Activated B cell treated with CpG ODN at 0.5 μM for 24 hours (primary cell): ENCODE results near the gene DMRT1. TPM values are rescaled to one million over a fixed set of nuclear protein-coding genes. Genes with fewer than 3 reads are reported as not detected.

Experiments used
- ATAC-seq: fragments of 200-7000 bp; cut with Tn5 transposase; one replicate; pipeline ENCODE4 v1.10.0; 2021; ENCODE audit warnings: low read depth, mild to moderate bottlenecking, moderate library complexity
- CTCF ChIA-PET: fragments of 350-600 bp; sonication (Branson Sonifier 250); formaldehyde crosslinking; loops from one replicate; lab custom pipeline; 2021; ENCODE audit warnings: antibody characterized with exemption; lab: Charles Lee
- POLR2A ChIA-PET: fragments of 350-600 bp; sonication (Branson Sonifier 250); formaldehyde crosslinking; loops from one replicate; lab custom pipeline; 2021; ENCODE audit warnings: antibody characterized with exemption; lab: Charles Lee
- DNase-seq: peaks from one replicate; pipeline ENCODE4 v3.0.0; 2022
- H3K27ac Mint-ChIP-seq: one replicate; pipeline ENCODE4 v1.8.0; 2020; ENCODE audit warnings: mixed read lengths
- H3K27me3 Mint-ChIP-seq: one replicate; pipeline ENCODE4 v1.8.0; 2021; ENCODE audit warnings: mixed read lengths
- H3K36me3 Mint-ChIP-seq: one replicate; pipeline ENCODE4 v1.8.0; 2021; ENCODE audit warnings: low read depth, mixed read lengths
- H3K4me1 Mint-ChIP-seq: one replicate; pipeline ENCODE4 v1.8.0; 2021; ENCODE audit warnings: mixed read lengths
- H3K4me3 Mint-ChIP-seq: one replicate; pipeline ENCODE4 v1.8.0; 2020; ENCODE audit warnings: mild to moderate bottlenecking, mixed read lengths
- H3K9me3 Mint-ChIP-seq: one replicate; pipeline ENCODE4 v1.8.0; 2020; ENCODE audit warnings: mixed read lengths
- intact Hi-C: fragments of 100-400 bp; cut with micrococcal nuclease; formaldehyde crosslinking; loops from one replicate; pipeline ENCODE4 v1.15.1; 2024
- total RNA-seq: library from RNA; stranded (reverse); gene quantifications from 2 replicates; pipeline ENCODE4 v1.2.3, GENCODE V29; 2022
- TF ChIP-seq, protein P1 (sequence below): fragments of 200-600 bp; IDR thresholded peaks from one replicate; pipeline ENCODE4 v1.8.0; 2022; ENCODE audit warnings: antibody characterized with exemption, mild to moderate bottlenecking

DMRT1 gene
- total RNA-seq, 1 donor from 2014 or later = not detected

- ChIA-PET CTCF (no interaction called here), POLR2A (no interaction called here)
- H3K27me3 Mint-ChIP-seq = peaks cover 4% of the 10 kb centered on the region
- intact Hi-C loops = no loop called here
- no peaks in the 10 kb centered on the region for H3K9me3 Mint-ChIP-seq
- H3K4me3 Mint-ChIP-seq = no peak overlapping the region
- no peak overlapping the region for H3K27ac Mint-ChIP-seq
- no peak for DNase-seq
- no peaks in the 10 kb centered on the region for H3K4me1 Mint-ChIP-seq
- no peaks in the 10 kb centered on the region for H3K36me3 Mint-ChIP-seq
- no peak for ATAC-seq
- TF ChIP-seq, protein P1, sequence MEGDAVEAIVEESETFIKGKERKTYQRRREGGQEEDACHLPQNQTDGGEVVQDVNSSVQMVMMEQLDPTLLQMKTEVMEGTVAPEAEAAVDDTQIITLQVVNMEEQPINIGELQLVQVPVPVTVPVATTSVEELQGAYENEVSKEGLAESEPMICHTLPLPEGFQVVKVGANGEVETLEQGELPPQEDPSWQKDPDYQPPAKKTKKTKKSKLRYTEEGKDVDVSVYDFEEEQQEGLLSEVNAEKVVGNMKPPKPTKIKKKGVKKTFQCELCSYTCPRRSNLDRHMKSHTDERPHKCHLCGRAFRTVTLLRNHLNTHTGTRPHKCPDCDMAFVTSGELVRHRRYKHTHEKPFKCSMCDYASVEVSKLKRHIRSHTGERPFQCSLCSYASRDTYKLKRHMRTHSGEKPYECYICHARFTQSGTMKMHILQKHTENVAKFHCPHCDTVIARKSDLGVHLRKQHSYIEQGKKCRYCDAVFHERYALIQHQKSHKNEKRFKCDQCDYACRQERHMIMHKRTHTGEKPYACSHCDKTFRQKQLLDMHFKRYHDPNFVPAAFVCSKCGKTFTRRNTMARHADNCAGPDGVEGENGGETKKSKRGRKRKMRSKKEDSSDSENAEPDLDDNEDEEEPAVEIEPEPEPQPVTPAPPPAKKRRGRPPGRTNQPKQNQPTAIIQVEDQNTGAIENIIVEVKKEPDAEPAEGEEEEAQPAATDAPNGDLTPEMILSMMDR = no peak
These were observed 30.4 kb upstream of the DMRT1 start for GRCh38 chr9:811106-811531.

DNA sequence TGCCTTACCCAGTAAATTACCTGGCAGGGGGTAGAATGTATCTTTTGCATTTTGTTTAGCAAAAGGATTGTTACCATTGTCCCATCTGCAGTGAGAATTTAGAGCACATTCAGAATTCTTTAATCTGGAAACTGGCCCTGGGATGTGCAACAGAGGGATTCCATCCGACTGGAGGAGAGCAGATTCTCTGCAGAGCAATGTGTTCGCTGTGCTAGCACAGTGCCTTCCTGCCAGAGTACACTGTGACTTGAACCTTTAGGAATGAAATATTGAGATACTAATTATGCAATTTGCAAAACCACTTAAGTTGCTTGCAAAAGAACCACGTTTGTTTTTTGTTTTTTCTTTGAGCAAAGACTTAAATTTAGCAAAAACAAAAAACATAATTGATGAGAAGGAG, 22.5 kb upstream of the DMRT1 start:
- TF ChIP-seq, protein P1 = no peak
- DNase-seq (no peak), ATAC-seq (no peak)
- Mint-ChIP-seq H3K9me3 (no peaks in the 10 kb centered on the region), H3K4me1 (no peaks in the 10 kb centered on the region), H3K27ac (no peak overlapping the region), H3K27me3 (peaks cover 8% of the 10 kb centered on the region), H3K4me3 (no peak overlapping the region), H3K36me3 (no peaks in the 10 kb centered on the region)
- POLR2A ChIA-PET = no interaction called here
- CTCF ChIA-PET = no interaction called here
- intact Hi-C loops = no loop called here

DNA sequence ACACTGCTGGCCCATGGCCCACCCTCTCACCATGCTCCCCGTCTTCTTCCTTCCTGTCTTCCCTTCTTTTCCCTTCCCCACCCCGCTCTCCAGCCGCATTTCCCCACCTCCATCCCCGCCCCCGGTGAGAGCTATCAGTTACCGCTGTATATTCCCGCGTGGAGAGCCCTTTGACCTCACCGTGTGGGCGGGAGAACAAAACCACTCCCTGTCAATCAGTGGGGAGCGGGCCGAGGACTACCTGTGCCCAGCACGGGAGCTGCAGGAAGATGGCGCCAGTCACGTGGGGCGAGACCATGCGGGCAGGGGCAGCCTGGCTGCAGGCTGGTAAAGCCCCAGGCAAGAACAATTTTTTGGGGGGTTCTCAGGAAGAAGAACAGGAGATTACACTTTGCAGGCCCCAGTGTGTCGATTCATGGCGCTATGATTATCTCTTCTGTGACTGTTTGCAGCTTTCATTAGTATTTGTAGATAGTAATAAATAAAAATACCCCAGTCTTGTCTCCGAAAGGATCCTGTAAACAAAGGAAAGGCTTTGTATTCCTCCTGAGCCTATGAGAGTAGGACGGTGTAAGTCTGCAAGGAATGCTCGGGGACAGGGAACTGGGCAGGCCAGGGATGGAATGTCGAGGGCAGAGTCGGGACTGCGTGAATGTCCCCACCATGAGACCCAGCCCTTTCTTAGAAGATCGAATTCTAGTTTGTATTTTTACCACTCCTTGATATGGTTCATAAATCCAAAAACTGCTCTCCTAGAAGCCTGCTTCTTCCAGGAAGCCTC, 14.8 kb upstream of the DMRT1 start:
- Mint-ChIP-seq H3K27me3 (peaks cover 7% of the 10 kb centered on the region), H3K4me1 (no peaks in the 10 kb centered on the region), H3K36me3 (no peaks in the 10 kb centered on the region), H3K27ac (no peak overlapping the region), H3K4me3 (no peak overlapping the region), H3K9me3 (no peaks in the 10 kb centered on the region)
- ChIA-PET CTCF (no interaction called here), POLR2A (no interaction called here)
- TF ChIP-seq, protein P1 = no peak
- ATAC-seq = no peak
- intact Hi-C loops = no loop called here
- no peak for DNase-seq

DNA sequence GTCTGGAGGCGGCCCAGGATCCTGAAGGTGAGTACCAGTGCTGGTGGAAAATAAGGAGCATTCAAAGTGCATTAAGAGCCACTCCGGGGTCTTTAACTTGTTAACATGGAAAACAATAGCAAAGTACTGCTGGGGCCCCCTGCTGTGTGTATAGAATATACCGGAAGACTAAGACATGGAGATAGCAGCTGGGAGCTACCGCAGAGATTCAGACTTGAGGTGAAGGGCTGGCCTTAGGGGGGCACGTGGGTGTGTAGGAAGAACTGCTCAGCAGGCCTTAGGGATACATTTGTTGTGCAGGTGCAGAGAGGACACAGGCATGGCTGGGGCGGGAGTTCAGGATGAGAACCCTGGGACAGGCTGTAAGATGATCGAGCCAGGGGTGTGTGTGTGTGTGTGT, 1.2 kb upstream of the DMRT1 start:
- H3K27me3 Mint-ChIP-seq = peaks cover 42% of the 10 kb centered on the region
- no peaks in the 10 kb centered on the region for H3K36me3 Mint-ChIP-seq
- no peak for DNase-seq
- ChIA-PET CTCF (no interaction called here), POLR2A (no interaction called here)
- intact Hi-C loops = loop anchor here (5.0 kb wide), 2 partner anchors 127 to 207 kb away; no protein-coding TSS in a partner anchor
- TF ChIP-seq, protein P1 = no peak
- no peak for ATAC-seq
- H3K4me3 Mint-ChIP-seq = no peak overlapping the region
- no peak overlapping the region for H3K27ac Mint-ChIP-seq
- no peaks in the 10 kb centered on the region for H3K9me3 Mint-ChIP-seq
- no peaks in the 10 kb centered on the region for H3K4me1 Mint-ChIP-seq

DNA sequence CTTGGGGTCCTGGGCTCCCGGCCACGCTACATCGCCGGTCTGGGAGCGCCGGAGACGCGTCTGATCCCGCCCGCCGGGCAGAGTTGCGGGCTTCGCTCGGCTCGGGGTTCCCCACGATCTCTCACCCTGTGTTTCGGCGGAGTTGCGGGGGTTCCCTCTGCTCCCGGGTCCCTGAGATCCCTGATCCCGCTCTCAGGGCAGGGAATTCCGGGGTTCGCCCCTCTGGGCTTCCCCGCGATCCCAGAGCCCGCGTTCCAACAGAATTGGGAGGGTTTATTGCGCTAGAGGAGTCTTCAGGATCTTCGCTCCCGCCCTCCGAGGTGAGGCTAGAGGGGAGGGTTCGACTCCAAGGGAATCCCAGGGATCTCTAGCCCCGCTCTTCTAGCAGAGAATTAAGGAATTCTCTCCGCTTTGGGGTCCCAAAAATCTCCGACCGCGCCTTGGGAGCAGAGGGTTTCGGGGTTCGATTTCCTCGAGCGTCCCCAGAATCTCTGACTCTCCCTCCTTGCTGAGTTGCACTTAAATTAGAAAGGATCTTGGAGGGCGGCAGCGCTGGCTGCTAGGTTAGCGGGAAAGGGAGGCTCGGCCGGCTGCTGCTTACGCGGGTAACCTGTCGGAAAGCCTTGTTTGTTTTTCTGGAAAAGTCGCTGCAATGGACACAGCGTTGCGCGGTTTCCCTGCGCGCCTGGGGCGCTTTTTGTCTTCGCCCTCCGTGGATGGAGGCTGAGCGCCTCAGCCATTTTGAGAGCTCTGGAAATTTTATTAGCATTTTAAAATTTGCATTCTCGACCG, 1.3 kb downstream of the DMRT1 start:
- DNase-seq (no peak), ATAC-seq (no peak)
- no peaks in the 10 kb centered on the region for H3K9me3 Mint-ChIP-seq
- ChIA-PET CTCF (no interaction called here), POLR2A (no interaction called here)
- intact Hi-C loops = loop anchor here (5.0 kb wide), 2 partner anchors 124 to 204 kb away; no protein-coding TSS in a partner anchor
- no peak overlapping the region for H3K27ac Mint-ChIP-seq
- no peaks in the 10 kb centered on the region for H3K36me3 Mint-ChIP-seq
- H3K4me3 Mint-ChIP-seq = no peak overlapping the region
- peaks cover 57% of the 10 kb centered on the region for H3K27me3 Mint-ChIP-seq
- no peaks in the 10 kb centered on the region for H3K4me1 Mint-ChIP-seq
- TF ChIP-seq, protein P1 = no peak
